DMS53 (cell line): ENCODE data around the gene ERGIC2.
A peak's percentile ranks its signal among the peaks of the same experiment; 100 is the strongest.

Experiments used
- DNase-seq: peaks from one replicate; lab custom pipeline; 2025; lab: John Stamatoyannopoulos, UW

Gene ERGIC2

DNA sequence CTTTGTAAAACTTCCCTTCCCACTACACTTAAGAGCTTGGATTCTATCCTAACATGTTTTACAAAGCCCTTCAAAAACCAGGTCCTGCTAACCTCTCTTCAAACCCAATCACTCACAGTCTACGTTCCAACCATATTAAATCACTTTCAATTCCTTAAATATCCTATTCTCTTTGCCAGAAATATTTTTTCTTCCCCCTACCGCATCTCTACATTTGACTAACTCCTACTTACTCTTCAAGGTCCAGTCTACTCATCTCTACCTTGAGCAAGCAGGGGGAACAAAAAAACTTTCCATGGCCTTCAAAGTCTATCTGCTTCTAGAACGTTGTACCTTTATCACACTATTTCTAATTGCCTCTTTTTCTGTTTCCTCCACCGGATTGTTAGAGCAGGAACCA lies 6.1 kb downstream of the ERGIC2 start:
- no peak for DNase-seq

GRCh38 chr12:29374012-29374411 lies 7.0 kb downstream of the ERGIC2 start:
- DNase-seq = no peak

DNA sequence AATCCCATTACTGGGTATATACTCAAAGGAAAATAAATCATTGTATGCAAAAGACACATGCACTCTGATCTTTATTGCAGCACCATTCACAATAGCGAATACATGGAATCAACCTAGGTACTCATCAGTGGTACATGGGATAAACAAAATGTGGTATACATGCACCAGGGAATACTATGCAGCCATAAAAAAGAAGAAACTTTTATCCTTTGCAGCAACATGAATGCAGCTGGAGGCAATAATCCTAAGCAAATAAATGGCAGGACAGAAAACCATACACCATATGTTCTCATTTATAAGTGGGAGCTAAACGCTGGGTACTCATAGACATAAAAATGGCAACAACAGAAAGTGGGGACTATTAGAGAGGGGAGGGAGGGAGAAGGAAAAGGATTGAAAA lies 15.9 kb downstream of the ERGIC2 start:
- DNase-seq = no peak

DNA sequence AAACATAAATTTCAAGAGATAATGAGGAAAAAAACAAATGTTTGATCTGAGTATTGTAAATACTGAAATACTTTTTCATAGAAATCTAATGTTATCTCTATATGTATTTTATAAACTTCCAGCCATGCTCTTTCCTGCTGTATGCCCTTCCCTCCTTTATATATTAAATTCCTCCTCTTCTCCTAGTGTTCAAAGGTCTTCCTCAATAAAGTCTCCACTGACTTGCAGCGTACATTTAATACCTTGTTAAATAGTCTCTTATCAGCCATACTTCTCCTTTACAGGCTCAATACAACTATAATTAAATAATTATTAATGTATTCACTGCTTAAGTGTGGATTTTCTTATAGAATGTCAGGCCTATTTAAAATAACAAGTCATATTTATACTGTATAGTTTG lies 26.0 kb downstream of the ERGIC2 start:
- DNase-seq = no peak

DNA sequence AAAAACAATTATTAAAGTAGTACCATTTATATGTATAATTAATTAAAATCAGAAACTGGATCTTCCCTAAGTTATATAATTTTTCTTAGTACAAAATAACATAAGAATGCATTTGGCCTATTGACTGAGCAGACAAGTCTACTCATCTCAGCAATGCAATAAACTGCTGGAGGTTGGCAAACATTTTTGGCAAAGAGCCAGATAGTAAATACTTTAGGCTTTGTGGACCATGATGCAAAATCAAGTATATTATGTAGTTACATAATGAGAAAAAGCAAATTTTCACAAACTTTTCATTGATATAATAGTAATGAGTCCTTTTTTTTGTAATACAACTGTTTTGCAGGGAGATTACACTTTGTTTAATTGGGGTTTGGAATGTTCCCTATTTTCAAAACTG lies 30.9 kb downstream of the ERGIC2 start:
- DNase-seq = peak; percentile 48

- DNase-seq = peak; percentile 21
Observed at GRCh38 chr12:29346769-29347421, 34.1 kb downstream of the ERGIC2 start.

DNA sequence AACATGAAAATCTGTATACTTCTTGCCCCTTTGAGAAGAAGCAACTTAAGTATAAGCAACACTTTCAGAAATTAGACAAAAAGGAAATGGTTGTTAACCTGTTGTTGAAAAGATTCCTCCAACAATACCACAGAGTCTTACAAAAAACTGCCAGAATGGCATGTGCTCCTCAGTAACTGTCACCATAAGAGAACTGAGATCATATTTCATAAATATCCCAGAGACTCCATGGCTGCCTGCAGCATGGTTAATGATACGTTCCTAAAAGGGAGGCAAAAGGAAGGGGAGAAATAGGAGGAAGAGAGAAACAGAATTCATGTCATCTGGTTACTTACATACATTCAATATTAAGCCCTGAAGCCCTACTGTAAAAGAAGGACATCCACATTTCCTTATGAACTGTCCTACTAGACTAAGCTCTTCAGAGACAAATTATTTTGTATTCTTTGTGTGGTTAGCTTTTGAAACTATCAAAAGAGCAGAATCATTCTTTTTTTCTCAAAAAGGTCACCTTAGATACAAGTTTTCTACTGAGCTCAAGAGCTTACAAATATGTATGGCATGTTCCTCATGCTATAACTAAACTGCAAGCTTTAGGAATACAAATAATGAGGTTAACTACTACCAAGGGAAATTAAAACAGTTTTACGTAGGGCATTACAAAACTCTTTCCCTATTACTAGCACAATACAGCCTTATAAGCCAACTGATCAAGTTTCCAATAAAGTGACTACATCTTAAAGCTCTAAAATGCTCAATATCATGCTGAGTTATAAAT lies 37.8 kb downstream of the ERGIC2 start:
- DNase-seq = no peak

DNA sequence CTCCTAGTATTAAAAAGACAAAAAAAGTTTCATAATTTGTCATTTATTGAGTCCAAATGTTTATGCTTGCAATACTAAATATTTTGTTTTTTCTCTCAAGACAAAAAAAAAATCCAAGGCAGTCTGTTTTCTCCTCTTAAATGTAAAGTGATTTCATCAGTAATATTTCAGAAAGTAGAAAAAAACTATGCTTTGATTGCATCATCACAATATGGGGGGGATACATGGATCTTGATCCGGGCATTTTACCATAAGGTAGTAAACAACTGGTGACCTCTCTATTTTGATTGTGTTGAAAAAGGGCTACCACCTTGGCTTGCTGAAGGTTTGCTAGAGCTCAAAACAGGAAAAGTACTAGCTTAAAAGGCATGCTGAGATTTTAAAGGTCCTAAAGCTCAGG lies 43.6 kb downstream of the ERGIC2 start:
- no peak for DNase-seq

GRCh38 chr12:29334937-29335336 lies 46.0 kb downstream of the ERGIC2 start:
- DNase-seq = no peak

- DNase-seq = no peak
Observed at GRCh38 chr12:29333178-29333577, 47.8 kb downstream of the ERGIC2 start.

DNA sequence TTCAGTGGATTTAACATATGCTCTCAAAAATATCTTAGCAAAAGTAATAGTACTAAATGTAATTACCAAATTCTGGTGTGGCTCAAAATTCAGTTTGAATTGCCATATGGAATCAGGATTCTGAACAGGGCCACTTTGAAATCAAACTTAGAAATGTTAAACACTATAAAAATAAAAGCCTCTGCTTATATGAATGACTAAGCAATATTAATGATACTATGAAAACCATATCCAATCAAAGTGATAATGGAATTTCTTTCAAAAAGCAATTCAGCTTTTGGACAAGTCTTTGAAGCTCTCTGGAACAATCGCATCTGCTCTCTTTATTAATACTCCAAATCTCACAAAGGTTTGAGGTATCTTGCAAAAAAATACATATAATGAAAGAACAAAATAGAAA lies 51.6 kb downstream of the ERGIC2 start:
- no peak for DNase-seq

DNA sequence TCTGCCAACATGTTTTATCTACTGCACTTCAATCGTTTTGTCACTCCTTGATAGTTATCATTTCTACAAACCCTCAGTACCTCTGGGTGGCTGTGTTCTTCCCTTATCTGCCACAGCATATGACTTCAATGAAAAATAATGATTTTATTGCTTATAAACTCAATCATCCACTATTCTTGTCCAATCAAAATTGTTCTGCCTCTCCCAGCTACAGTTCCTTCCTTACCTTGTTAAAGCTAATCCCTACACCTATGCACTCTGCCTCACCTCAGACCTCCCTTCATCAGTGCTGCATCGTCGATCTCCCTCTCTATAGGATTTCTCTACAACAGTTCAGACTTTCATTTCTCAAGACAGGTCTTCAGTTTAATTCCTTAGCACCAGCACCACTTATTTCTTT lies 58.8 kb downstream of the ERGIC2 start:
- DNase-seq = no peak

- DNase-seq = no peak
Observed at GRCh38 chr12:29320295-29321085, 60.5 kb downstream of the ERGIC2 start.

DNA sequence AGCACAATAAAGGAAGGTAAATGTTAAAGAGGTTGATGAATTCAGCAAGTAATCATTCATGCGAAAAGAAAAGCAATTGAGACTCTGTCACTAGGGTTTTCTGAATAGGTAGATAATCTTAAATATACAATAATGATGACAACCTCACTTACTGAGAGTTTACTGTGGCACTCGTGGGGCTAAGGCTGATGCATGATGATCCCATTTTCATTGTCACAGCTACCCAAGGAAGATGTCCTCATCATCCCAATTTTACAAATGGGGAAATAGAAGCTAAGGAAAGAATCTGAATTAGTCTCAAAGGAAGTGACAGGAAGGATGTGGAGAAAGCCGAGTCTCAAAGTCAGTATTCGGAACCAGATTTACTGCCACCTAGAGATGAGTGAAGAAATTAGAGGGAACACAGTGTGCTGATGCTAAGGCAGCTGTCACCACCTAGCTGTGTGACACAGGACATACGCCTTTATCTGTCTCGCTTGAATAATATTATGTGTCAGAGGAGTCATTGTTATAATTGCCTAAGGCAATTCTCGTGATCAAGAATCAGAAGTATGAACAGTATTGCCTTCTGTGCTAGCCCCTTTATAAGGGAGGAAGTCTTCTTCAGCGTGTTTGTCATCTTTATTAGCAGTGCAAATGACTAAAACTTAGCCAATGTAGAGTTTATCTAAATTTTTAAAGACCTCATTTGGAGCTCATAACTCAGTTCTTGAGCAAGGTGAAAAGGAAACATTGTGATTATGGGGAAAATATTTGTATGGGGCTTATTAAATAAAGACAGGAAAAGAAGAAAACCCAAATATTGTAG lies 63.2 kb downstream of the ERGIC2 start:
- peak; percentile 95 for DNase-seq

DNA sequence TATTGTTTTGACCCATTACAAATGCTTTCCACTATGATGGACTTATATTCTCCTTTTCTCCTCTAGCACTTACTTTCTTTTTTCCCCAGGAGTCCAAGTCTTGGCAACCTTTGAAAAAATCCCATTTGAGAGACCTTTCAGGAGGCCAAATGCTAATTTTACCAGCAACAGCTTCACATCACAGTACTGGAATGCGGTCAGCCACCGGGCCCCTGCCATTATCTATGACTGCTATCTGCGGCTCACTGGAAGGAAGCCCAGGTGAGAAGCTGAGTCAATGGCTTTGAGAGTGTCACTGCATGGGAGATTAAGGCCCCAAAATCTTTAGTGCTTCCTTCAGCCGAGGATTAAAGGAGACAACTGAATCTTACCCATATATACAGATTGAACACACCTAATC lies 64.2 kb downstream of the ERGIC2 start:
- no peak for DNase-seq

DNA sequence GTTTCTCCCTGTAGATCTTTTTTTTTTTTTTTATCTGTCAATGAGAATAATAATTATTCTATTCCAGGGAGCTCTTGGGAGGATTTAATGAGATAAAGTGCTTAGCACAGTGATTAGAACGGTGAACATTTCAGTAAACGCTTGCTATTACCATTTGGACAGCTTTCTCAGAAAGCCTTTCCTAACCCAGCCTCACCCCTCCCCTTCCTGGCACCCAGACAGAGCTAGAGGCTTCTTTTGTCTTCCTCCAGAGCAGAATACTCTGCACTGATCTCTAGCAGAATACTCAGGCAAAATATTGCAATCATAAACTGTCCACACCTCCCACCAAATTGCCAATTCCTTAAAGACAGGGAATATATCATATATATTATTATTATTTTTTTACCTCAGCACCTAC lies 66.6 kb downstream of the ERGIC2 start:
- DNase-seq = no peak

GRCh38 chr12:29310899-29311298 lies 70.1 kb downstream of the ERGIC2 start:
- DNase-seq = no peak

- DNase-seq = peak; percentile 47
Observed at GRCh38 chr12:29309320-29309902, 71.6 kb downstream of the ERGIC2 start.

DNA sequence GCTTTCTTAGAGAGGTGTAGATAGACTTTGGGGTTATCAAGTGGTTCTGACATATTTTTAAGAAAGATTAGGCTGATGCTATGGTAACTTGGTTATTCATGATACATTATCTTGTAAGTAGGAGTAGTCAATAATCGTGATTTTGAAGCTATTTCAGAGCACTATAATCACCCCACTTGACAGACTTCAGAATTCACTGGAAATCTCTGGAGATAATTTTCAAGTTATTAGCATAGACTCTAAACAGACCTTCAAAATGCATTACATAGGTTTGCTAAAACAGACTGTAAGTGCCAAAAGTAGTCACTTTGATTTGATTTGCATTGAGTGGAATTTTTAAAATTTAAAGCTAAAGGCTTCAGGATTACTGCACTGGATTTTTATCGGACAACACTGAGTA lies 74.3 kb downstream of the ERGIC2 start:
- DNase-seq = no peak

DNA sequence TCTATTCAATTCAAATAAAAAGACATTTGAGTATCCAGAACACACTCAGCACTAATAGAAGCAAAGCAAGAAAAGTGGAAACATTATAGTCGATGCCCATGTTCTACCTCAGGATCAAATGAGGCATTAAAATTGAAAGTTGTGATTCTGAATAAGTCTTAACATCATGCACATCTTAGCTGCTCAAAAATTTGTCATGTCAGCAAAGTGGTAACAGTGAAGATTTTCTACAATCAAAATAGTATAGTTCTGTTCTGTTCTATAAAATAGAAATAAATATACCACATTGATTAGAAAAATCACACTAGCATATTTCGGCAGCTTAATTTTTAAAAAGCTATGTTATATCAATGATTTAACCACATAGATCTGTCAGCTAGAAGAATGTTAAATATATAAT lies 74.7 kb downstream of the ERGIC2 start:
- DNase-seq = no peak

- peak; percentile 48 for DNase-seq
Observed at GRCh38 chr12:29304388-29304787, 76.6 kb downstream of the ERGIC2 start.

DNA sequence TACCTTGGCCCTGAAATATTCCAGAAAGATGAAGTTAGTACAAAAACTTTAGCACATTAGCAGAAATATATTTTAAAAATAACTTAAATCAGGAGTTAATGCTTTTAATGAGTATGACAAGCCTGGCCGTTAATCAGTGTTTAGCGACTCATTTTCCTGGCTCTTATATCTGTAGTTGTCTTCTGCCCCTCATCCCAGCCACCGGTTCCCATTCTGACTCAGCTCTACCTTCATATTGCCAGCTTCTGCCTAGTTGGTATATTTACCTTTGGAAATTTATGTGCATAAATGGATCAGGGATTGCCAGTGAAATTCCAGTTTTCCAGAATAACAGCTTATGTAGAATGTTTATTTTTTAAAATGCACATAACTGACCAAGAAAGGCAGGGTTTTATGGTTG lies 79.9 kb downstream of the ERGIC2 start:
- no peak for DNase-seq
